ENCODE measurements around the gene PEX14.
"Not testable (repeated sequence)": the region's sequence is repeated elsewhere in the genome, so short reads cannot be mapped to it uniquely, and the experiment has no call there.

PEX14 gene

GRCh38 chr1:10450156-10450814 is 24.5 kb upstream of the PEX14 start:
- in situ Hi-C loops (cut with MboI; ENCODE audit: low sequenced_read_pairs, unreplicated experiment): no loop called here
- DNase-seq (ENCODE audit: low spot score): no peak
- no peak for TF ChIP-seq CTCF (IDR thresholded peaks at IDR 0.05; ENCODE audit: borderline replicate concordance, control extremely low read depth, extremely low read depth, insufficient read depth, missing control alignments)

GRCh38 chr1:10450836-10451235 is 23.9 kb upstream of the PEX14 start:
- in situ Hi-C loops (cut with MboI; ENCODE audit: low sequenced_read_pairs, unreplicated experiment): no loop called here
- no peak for DNase-seq (ENCODE audit: low spot score)
- TF ChIP-seq CTCF (IDR thresholded peaks at IDR 0.05; ENCODE audit: borderline replicate concordance, control extremely low read depth, extremely low read depth, insufficient read depth, missing control alignments): no peak

GRCh38 chr1:10451287-10451686 is 23.5 kb upstream of the PEX14 start:
- in situ Hi-C loops (cut with MboI; ENCODE audit: low sequenced_read_pairs, unreplicated experiment): no loop called here
- TF ChIP-seq CTCF (IDR thresholded peaks at IDR 0.05; ENCODE audit: borderline replicate concordance, control extremely low read depth, extremely low read depth, insufficient read depth, missing control alignments): no peak
- DNase-seq (ENCODE audit: low spot score): no peak

DNA sequence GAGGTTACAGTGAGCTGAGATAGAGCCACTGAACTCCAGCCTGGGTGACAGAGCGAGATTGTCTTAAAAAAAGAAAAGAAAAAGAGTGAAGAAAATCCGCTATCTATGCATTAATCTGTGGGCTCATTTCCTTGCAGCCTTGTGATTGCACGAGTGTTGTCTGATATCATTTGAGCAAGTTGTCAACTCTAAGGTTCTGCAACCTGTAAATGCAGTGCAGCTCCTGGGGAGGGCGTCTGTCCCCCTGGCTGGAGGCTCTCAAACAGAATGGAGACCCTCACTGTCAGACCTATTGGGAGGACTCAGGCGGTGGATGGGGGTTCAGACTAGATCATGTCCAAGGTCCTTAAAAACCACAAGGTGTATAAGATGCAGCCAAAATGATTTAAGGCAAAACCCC is 18.7 kb upstream of the PEX14 start:
- no peak for TF ChIP-seq CTCF (IDR thresholded peaks at IDR 0.05; ENCODE audit: borderline replicate concordance, control extremely low read depth, extremely low read depth, insufficient read depth, missing control alignments)
- in situ Hi-C loops (cut with MboI; ENCODE audit: low sequenced_read_pairs, unreplicated experiment): no loop called here
- no peak for DNase-seq (ENCODE audit: low spot score)

DNA sequence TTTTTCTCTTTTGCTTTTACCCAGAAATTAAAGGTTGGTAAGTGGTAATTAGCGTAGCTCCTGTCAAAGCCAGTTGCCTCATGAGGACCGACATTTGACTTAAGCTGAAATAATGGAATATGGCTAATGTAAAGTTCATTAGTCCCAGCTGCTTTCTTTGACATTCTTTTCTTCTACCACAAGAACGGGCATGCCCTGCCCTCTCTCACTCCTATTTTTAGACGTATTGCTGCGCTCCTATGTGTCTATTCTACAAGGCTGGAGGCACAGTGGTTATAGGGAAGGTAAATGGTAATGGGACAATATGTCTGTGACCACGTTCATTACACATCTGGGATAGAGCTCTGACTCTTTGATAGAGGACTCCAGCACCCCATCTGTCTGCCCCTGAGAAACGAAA is 18.1 kb upstream of the PEX14 start:
- TF ChIP-seq CTCF (IDR thresholded peaks at IDR 0.05; ENCODE audit: borderline replicate concordance, control extremely low read depth, extremely low read depth, insufficient read depth, missing control alignments): no peak
- in situ Hi-C loops (cut with MboI; ENCODE audit: low sequenced_read_pairs, unreplicated experiment): no loop called here
- no peak for DNase-seq (ENCODE audit: low spot score)

DNA sequence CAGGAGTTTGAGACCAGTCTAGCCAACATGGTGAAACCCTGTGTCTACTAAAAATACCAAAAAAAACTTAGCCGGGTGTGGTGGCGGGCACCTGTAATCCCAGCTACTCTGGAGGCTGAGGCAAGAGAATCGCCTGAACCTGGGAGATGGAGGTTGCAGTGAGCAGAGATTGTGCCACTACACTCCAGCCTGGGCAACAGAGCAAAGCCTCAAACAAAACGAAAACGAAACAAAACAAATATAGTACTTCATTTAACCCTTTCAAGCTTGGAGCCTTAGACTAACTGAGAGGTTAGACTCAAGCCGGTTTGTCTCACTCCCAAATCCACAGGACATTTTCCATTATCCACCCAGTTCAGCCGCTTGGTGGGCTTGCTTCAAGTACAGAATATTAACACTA is 17.3 kb upstream of the PEX14 start:
- in situ Hi-C loops (cut with MboI; ENCODE audit: low sequenced_read_pairs, unreplicated experiment): not testable (repeated sequence)

DNA sequence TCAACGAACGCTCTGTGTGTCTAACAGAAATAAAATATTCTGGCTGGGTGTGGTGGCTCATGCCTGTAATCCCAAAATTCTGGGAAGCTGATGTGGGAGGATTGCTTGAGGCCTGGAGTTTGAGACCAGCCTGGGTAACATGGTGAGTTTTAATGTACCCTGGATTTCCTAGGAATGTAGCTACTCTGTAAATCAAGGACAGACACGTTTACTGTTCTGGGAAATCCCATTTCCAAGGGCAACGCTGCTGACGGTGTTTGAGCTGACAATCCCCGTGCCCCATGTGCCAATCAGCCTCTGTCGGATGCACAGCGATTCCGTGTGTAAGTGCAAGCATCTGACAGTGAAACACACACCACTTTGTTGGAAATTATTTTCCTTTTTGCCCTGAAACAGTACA is 16.9 kb upstream of the PEX14 start:
- in situ Hi-C loops (cut with MboI; ENCODE audit: low sequenced_read_pairs, unreplicated experiment): no loop called here
- no peak for TF ChIP-seq CTCF (IDR thresholded peaks at IDR 0.05; ENCODE audit: borderline replicate concordance, control extremely low read depth, extremely low read depth, insufficient read depth, missing control alignments)
- DNase-seq (ENCODE audit: low spot score): no peak

More for the DNA sequence above, 17.3 kb upstream of the PEX14 start:
- DNase-seq (ENCODE audit: low spot score): not testable (repeated sequence)

All from GM13976 (cell line).